Astrocyte (in vitro differentiated cells and primary cell): ENCODE results near the gene F10.

Source experiments
- CTCF ChIP-seq: IDR thresholded peaks from 2 replicates; pipeline ENCODE4 v1.5.1; 2011; ENCODE audit warnings: low read depth, mild to moderate bottlenecking, inconsistent platforms, low read length, moderate library complexity; ENCODE audit not compliant: insufficient read depth
- EZH2 ChIP-seq: IDR thresholded peaks from 2 replicates; pipeline ENCODE4 v1.6.1; 2012; ENCODE audit warnings: mild to moderate bottlenecking, low read length, inconsistent platforms; ENCODE audit not compliant: insufficient read depth

- TF ChIP-seq CTCF (no peak), EZH2 (no peak)
These were observed 40.4 kb downstream of the F10 start for GRCh38 chr13:113162783-113163685.
